ENCODE measurements around the gene TIMP4. TPM values are rescaled to one million over a fixed set of nuclear protein-coding genes. Genes with fewer than 3 reads are reported as not detected.

The TIMP4 gene
- total RNA-seq, 1 experiment from 2014 or later, result 15.5 TPM

- Histone ChIP-seq H3K4me3 (no peak overlapping the region), H4K20me1 (ENCODE audit: insufficient read depth) (no peaks in the 10 kb centered on the region), H3K9me2 (ENCODE audit: insufficient read depth) (no peaks in the 10 kb centered on the region), H3K27me3 (ENCODE audit: insufficient read depth, low read depth) (no peaks in the 10 kb centered on the region), H3K27ac (no peak overlapping the region), H2AFZ (no peak overlapping the region), H3K4me2 (no peak overlapping the region), H3K9me3 (ENCODE audit: insufficient read depth, low read depth) (no peaks in the 10 kb centered on the region), H3K79me2 (ENCODE audit: low read depth) (no peaks in the 10 kb centered on the region), H3K36me3 (ENCODE audit: low read depth) (no peaks in the 10 kb centered on the region), H3F3A (ENCODE audit: insufficient read depth, low read depth) (peaks cover 3% of the 10 kb centered on the region; the same call in 1 of the 2 replicates), H3K4me1 (replicated peaks; ENCODE audit: insufficient read depth) (peaks cover 26% of the 10 kb centered on the region)
- intact Hi-C loops (cut with micrococcal nuclease; ENCODE audit: unreplicated experiment), result no loop called here
- DNase-seq, result no peak
- TF ChIP-seq EZH2 (IDR thresholded peaks at IDR 0.05; ENCODE audit: low read depth), result no peak
- no peak for TF ChIP-seq CTCF (conservative IDR thresholded peaks at IDR 0.05)
- POLR2A ChIA-PET (ENCODE audit: unreplicated experiment), result no interaction called here
- CTCF ChIA-PET, result no interaction called here
- BruUV-seq (replicated peaks), result no TSS peak
Observed at GRCh38 chr3:12181806-12182205, 23.1 kb upstream of the TIMP4 start.

DNA sequence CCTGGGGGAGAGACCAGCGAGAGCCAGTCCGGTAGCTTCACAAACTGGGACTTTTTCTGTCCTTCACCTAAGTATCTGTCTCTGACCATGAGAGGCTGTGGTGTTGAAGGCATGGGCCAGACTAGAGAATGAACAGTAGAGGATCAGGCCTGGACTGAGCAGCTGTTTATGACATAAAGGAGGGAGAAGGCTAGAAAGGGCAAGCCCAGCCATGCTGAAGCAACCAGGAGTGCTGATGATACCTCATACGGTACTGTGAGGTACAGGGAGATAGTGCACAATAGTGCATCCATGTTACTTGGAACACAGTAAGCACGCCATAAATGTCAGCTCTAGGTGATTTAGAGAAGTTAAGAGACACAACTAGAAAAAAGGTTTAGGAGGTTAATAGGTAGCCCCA lies 22.6 kb upstream of the TIMP4 start:
- H3K4me2 ChIP-seq, result no peak overlapping the region
- H3K27me3 ChIP-seq (ENCODE audit: insufficient read depth, low read depth), result no peaks in the 10 kb centered on the region
- no peak for DNase-seq
- H3K36me3 ChIP-seq (ENCODE audit: low read depth), result no peaks in the 10 kb centered on the region
- H3K27ac ChIP-seq, result no peak overlapping the region
- TF ChIP-seq EZH2 (IDR thresholded peaks at IDR 0.05; ENCODE audit: low read depth) (no peak), CTCF (conservative IDR thresholded peaks at IDR 0.05) (no peak)
- no peak overlapping the region for H2AFZ ChIP-seq
- H4K20me1 ChIP-seq (ENCODE audit: insufficient read depth), result no peaks in the 10 kb centered on the region
- intact Hi-C loops (cut with micrococcal nuclease; ENCODE audit: unreplicated experiment), result no loop called here
- H3F3A ChIP-seq (ENCODE audit: insufficient read depth, low read depth), result no peaks in the 10 kb centered on the region
- CTCF ChIA-PET, result no interaction called here
- H3K4me3 ChIP-seq, result no peak overlapping the region
- no peaks in the 10 kb centered on the region for H3K9me3 ChIP-seq (ENCODE audit: insufficient read depth, low read depth)
- POLR2A ChIA-PET (ENCODE audit: unreplicated experiment), result no interaction called here
- no TSS peak for BruUV-seq (replicated peaks)
- H3K79me2 ChIP-seq (ENCODE audit: low read depth), result no peaks in the 10 kb centered on the region
- no peaks in the 10 kb centered on the region for H3K9me2 ChIP-seq (ENCODE audit: insufficient read depth)
- H3K4me1 ChIP-seq (replicated peaks; ENCODE audit: insufficient read depth), result peaks cover 23% of the 10 kb centered on the region

GRCh38 chr3:12180631-12181030 lies 21.9 kb upstream of the TIMP4 start:
- no peak overlapping the region for H3K4me2 ChIP-seq
- POLR2A ChIA-PET (ENCODE audit: unreplicated experiment), result interaction anchor here (0.6 kb wide), 1 partner anchor 305 kb away, joined by 3 read pairs; no protein-coding TSS in a partner anchor
- BruUV-seq (replicated peaks), result no TSS peak

More at GRCh38 chr3:12180631-12181030, 21.9 kb upstream of the TIMP4 start:
- Histone ChIP-seq H3K27ac (no peak overlapping the region), H3K4me3 (no peak overlapping the region), H2AFZ (no peak overlapping the region), H3F3A (ENCODE audit: insufficient read depth, low read depth) (no peaks in the 10 kb centered on the region), H3K27me3 (ENCODE audit: insufficient read depth, low read depth) (no peaks in the 10 kb centered on the region), H3K36me3 (ENCODE audit: low read depth) (no peaks in the 10 kb centered on the region), H3K9me3 (ENCODE audit: insufficient read depth, low read depth) (no peaks in the 10 kb centered on the region), H3K79me2 (ENCODE audit: low read depth) (no peaks in the 10 kb centered on the region), H3K9me2 (ENCODE audit: insufficient read depth) (no peaks in the 10 kb centered on the region), H3K4me1 (replicated peaks; ENCODE audit: insufficient read depth) (peaks cover 24% of the 10 kb centered on the region), H4K20me1 (ENCODE audit: insufficient read depth) (no peaks in the 10 kb centered on the region)
- CTCF ChIA-PET, result interaction anchor here (0.6 to 1.5 kb wide), 4 partner anchors 14 to 299 kb away, joined by 3 to 6 read pairs (median 4); no protein-coding TSS in a partner anchor
- no peak for DNase-seq
- TF ChIP-seq EZH2 (IDR thresholded peaks at IDR 0.05; ENCODE audit: low read depth), result no peak
- TF ChIP-seq CTCF (conservative IDR thresholded peaks at IDR 0.05), result no peak
- intact Hi-C loops (cut with micrococcal nuclease; ENCODE audit: unreplicated experiment), result loop anchor here (1.0 kb wide), 1 partner anchor 14 kb away; no protein-coding TSS in a partner anchor
